ENCODE results near the gene PRSS58.

PRSS58 gene

GRCh38 chr7:142257958-142258357 lies at the start of gene PRSS58:
TSS of gene PRSS58 (minus strand) at chr7:142258058. CDS start at chr7:142257707, 351 bp downstream.
- DNase-seq (ENCODE audit: low read depth) = no peak

- no peak for DNase-seq (ENCODE audit: low read depth)
These were observed 49.5 kb upstream of the PRSS58 start for GRCh38 chr7:142307246-142307900.

GRCh38 chr7:142303650-142304049 lies 45.8 kb upstream of the PRSS58 start:
- DNase-seq (ENCODE audit: low read depth) = no peak

- DNase-seq (ENCODE audit: low read depth) = no peak
These were observed 44.2 kb upstream of the PRSS58 start for GRCh38 chr7:142301923-142302550.

GRCh38 chr7:142301299-142301698 lies 43.4 kb upstream of the PRSS58 start:
- no peak for DNase-seq (ENCODE audit: low read depth)

- no peak for DNase-seq (ENCODE audit: low read depth)
These were observed 42.8 kb upstream of the PRSS58 start for GRCh38 chr7:142300689-142301088.

- no peak for DNase-seq (ENCODE audit: low read depth)
These were observed 41.5 kb upstream of the PRSS58 start for GRCh38 chr7:142299237-142299781.

GRCh38 chr7:142298627-142299026 lies 40.8 kb upstream of the PRSS58 start:
- DNase-seq (ENCODE audit: low read depth) = no peak

GRCh38 chr7:142298009-142298408 lies 40.2 kb upstream of the PRSS58 start:
- no peak for DNase-seq (ENCODE audit: low read depth)

- DNase-seq (ENCODE audit: low read depth) = no peak
These were observed 22.4 kb upstream of the PRSS58 start for GRCh38 chr7:142280263-142280662.

GRCh38 chr7:142279601-142280000 lies 21.7 kb upstream of the PRSS58 start:
- DNase-seq (ENCODE audit: low read depth) = no peak

- no peak for DNase-seq (ENCODE audit: low read depth)
These were observed 17.2 kb upstream of the PRSS58 start for GRCh38 chr7:142275028-142275427.

GRCh38 chr7:142272841-142273240 lies 15.0 kb upstream of the PRSS58 start:
- DNase-seq (ENCODE audit: low read depth) = no peak

GRCh38 chr7:142263598-142264380 lies 5.9 kb upstream of the PRSS58 start:
- DNase-seq (ENCODE audit: low read depth) = peak; percentile 33

- peak; percentile 52 for DNase-seq (ENCODE audit: low read depth)
These were observed 7.2 kb downstream of the PRSS58 start for GRCh38 chr7:142250705-142251104.

- no peak for DNase-seq (ENCODE audit: low read depth)
These were observed 7.9 kb downstream of the PRSS58 start for GRCh38 chr7:142249918-142250317.

GRCh38 chr7:142248166-142249160 lies 9.4 kb downstream of the PRSS58 start:
- DNase-seq (ENCODE audit: low read depth) = no peak

GRCh38 chr7:142243823-142244222 lies 14.0 kb downstream of the PRSS58 start:
- no peak for DNase-seq (ENCODE audit: low read depth)

GRCh38 chr7:142240546-142240945 lies 17.3 kb downstream of the PRSS58 start:
- DNase-seq (ENCODE audit: low read depth) = no peak

- no peak for DNase-seq (ENCODE audit: low read depth)
These were observed 26.1 kb downstream of the PRSS58 start for GRCh38 chr7:142231716-142232115.

- DNase-seq (ENCODE audit: low read depth) = no peak
These were observed 29.2 kb downstream of the PRSS58 start for GRCh38 chr7:142228537-142229104.
